ENCODE results near the gene TMEM97.
"Not testable (repeated sequence)": the region's sequence is repeated elsewhere in the genome, so short reads cannot be mapped to it uniquely, and the experiment has no call there.

TMEM97 gene

DNA sequence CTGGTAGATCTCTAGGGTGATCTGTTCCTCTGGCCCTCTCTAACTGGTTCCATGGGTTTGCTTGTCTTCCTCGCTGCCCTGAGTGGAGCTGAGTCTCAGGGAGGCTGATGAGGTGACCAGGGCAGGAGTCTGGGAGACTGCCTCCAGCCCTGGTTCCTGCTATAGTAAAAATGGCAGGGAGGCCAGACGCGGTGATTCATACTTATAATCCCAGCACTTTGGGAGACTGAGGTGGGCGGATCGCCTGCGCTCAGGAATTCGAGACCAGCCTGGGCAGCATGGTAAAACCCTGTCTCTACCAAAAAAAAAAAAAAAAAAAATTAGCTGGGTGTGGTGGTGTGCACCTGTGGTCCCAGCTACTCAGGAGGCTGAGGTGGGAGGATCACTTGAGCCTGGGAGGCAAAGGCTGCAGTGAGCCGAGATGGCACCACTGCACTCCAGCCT, 19.8 kb downstream of the TMEM97 start:
- DNase-seq = not testable (repeated sequence)

DNA sequence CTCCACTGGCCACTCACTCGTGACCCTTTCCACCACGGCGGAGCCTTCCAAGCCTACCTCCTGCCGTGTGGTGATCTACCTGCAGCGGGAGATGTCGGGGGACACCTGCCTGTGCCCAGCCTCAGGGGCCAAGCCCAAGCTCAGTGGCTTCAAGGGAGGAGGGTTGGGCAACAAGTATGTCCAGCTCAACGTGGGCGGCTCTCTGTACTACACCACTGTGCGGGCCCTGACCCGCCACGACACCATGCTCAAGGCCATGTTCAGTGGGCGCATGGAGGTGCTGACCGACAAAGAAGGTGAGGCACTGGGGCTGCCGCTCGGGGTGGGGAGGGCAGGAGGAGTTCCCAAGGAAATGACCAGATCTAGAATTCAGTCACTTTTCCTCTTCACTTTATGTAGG, 20.4 kb downstream of the TMEM97 start:
- no peak for DNase-seq

DNA sequence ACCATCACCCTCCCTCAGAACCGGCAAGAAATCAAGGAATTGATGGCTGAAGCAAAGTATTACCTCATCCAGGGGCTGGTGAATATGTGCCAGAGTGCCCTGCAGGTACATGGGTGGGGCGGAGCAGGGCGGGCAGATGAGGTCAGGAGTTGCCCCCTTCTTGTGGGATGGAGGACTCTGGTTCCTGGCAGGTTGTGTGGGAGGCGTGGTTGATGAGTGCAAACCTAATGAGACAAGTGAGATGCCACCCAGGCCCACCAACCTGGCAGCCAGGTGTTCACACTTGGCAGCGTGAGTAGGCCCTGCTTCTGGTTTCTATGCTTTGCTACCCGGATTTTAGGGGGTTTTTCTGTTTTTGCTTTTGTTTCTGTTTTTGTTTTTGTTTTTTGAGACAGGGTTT, 21.4 kb downstream of the TMEM97 start:
- DNase-seq = no peak

DNA sequence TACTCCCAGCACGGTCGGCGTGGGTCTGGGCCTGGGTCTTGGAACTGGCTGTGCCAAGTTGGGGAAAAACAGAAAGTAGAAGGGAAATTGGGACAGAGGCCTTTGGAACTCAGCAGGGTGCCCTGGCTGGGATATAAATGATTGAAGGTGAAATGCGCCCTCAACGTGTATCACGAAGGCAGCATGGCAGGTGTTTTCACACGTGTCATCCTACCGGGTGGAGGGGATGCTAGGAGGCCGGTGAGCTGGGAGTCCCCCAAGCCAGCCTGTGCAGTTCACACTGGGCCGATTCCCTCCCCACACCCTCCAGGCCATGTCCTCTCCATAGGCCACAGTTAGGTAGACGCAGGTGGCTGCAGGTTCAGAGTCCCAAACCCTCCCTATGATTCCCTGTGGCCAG, 22.5 kb downstream of the TMEM97 start:
- no peak for DNase-seq

DNA sequence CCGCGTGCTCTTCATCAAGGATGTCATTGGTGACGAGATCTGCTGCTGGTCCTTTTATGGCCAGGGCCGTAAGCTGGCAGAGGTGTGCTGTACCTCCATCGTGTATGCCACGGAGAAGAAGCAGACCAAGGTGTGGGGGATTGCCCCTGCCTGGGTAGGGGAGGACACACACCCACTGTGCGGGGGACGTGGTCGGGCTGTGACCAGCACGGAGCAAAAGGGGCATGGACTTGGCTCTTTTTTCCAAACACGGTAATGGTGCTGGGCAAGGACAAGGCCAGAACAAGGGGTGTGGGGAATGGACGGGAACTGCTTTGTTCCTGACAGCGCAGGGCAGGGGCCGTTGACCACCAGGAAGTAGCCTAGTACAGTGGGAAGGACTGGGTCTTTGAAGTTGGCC, 23.3 kb downstream of the TMEM97 start:
- DNase-seq = no peak

DNA sequence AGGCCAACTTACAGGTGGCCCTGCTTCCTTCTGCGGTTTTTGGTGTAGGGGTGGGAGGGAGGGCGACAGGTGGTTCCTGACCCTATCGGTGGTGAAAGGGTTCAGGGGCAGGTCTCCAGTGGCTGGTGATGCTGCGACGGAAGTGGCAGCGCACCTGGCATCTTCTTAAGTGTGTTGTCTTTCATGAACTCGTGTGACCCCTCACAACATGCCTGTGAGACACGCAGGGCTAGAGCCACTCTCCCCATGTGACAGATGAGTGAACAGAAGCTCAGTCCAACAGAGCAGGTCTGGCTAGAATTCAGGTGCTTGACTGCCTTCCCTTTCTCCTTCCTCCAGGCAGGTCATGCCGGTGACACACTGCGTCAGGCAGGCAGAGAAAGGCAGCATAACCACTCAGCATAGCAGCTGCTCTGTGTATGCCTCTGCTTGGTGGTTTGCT, 24.5 kb downstream of the TMEM97 start:
- no peak for DNase-seq

DNA sequence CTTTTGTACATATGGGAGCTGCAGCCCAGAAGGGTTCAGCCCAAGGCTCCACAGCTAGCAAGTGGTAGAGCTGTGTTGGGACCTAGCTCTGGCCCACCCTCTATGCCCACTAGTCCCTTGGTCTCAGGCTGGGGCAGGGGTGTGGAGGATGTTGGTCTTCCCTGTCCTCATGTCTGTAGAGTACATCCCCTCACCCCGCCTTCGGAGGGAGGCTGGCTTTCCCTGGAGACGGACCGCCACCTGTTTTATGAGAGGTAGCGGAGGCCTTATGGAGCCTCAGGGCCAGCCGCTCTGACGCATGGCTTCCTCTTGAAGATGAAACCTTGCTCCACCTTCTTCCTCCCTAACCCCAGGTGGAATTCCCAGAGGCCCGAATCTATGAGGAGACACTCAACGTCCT, 25.0 kb downstream of the TMEM97 start:
- no peak for DNase-seq

DNA sequence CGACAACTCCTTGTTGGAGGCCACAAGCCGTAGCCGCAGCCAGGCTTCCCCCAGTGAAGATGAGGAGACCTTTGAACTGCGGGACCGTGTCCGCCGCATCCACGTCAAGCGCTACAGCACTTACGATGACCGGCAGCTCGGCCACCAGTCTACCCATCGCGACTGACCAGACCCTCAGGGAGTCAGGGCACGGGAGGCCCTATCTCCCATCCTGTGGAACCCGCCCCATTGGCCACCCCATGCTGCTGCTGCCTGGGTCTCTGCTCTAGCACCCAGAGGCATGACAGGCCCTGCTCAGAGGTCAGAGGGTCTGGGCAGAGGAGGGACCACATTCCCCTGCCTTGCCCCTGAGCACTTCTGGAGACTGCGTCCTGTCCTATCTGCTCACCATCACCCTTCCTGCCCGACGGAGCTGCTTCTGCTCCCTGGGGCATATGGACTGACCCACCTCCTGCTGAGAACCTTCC, 25.5 kb downstream of the TMEM97 start:
- no peak for DNase-seq

DNA sequence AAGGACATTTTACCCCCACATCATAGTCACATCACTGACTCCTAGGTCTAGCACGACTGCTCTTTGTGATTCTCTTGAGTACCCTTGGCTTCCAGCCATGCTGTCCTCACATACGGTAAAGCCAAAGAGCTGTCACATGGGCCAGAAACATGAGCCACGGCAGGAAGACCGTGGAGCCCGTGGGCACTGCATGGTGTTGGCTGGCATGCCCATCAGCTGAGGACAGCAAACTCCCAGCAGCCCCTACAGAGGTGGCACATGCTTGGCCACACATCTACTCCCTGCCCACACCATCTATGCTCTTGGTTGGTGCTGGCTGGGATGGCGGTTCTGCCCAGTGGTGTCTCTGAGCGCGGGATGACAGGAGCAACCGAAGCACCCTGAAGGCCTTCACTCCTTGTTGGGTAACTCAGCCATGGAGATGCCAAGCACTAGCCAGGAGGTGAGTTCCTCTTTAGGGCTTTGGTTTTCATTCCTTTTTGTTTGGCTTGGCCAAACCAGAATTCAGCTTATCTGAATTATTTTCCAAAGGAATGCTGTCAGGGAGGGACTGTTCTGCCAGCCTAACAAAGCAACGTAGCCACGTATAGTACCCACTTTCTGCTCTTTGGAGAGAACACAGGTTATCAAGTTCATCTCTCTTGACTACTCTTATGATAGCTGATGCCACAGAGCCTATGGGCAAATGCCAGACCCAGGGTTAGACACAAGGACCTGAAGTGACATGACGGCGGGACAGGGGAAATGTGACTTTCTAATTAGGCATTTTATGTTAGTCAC, 26.6 kb downstream of the TMEM97 start:
- DNase-seq = no peak

DNA sequence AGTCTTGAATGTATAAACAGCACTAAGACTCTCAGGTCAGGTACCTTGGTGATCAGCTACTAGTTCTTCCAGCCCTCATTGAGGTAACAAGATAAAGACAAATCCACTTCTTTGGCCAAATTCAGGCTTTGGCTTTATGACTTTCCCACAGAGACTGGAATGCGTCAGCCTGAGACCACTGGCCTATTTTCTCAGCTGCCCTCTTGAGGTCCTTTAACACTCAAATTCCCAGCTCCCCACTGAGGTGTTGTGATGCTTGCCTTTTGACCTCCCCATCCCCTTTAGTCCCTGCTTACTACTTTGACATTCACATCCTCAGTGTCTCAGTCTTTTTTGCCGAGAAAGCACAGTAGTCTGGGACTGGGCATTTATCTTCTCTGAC, 27.2 kb downstream of the TMEM97 start:
- no peak for DNase-seq

DNA sequence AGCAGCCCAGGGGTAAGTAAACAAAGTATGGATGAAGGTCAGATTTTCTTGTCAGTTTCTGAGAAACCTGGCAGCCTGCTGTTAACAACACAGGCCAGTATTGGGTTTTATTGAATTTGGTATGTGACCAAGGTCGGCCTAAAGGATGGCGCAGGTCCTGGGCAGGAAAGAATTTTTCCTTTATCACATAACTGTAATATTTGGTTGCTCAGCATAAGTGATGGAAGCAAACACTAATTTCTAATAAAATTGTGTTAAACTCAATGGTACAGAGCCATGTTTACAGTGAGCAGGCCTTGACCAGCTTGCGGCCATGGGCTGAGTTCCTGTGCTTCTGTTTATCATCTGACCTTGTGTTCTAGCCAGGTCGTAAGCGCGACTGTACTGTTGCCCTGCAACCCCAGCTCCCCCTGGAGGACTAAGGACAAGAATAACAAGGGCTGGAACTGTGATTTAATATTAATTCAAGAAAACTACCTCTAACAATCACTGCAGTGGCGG, 27.8 kb downstream of the TMEM97 start:
- no peak for DNase-seq

DNA sequence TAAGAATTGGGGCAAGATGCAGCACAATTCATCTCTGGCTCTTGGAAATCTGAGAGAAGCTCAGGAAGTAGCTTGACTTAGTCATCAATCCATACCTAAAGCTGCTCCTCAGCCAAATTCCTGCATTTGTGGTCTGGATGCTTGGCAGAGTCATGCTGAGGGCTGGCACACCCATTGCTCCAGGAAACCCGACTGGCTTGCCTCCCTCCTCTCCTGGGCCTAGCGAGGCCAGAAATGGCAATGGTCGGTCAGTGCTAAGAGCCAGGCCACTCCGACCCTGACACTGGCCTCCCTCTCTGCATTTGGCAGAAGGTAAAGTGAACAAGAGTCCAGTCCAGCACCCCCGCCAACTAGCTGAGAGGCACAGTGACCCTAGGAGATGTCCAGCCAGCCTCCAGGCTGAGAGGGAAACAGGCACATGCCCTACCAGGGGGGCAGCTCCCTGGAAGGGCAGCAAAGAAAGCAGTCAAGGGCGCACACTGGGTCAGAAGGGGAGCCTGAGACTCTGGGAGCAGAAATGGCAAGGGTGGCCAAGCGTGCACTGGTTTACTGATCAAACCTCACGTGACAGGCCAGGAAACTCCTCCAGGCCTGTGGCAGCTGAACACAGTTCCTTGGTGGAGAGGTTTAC, 28.4 kb downstream of the TMEM97 start:
- DNase-seq = no peak

DNA sequence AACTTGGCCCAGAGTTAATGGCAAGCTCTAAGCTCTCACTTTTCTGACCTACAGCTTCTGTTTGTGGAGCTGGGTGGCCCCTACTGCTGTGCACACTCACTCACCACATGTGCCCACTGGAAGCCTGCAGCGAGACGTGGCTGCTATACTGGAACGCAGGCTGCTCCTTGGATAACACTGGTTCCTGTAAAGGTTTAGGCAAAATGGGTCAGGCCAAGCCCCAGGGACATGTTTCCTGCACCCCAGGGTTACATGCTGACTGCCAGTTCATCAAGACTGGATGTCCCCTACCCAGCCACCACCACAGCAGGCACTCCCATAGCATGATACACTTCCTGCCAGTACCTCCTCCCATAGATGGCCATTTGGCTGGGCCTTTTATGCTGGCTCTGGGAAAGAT, 30.0 kb downstream of the TMEM97 start:
- no peak for DNase-seq

DNA sequence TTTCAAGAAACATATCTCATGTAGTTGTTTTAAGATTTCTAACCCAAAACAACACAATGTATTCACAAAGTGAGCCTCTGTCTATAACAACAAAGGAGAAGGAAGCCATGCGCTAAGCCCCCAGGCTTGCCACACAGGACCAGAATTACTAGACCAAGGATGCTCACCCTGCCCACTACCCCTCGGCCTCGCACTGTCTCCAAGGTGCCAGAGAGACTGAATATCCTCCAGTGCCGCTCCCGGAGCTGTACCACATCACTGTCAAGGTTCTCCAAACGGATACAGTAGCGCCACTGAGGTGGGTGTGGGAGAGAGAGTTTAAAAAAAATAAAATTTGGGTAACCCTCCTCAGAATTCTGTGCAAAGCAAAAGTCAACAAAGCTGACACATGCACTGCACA, 31.3 kb downstream of the TMEM97 start:
- no peak for DNase-seq

DNA sequence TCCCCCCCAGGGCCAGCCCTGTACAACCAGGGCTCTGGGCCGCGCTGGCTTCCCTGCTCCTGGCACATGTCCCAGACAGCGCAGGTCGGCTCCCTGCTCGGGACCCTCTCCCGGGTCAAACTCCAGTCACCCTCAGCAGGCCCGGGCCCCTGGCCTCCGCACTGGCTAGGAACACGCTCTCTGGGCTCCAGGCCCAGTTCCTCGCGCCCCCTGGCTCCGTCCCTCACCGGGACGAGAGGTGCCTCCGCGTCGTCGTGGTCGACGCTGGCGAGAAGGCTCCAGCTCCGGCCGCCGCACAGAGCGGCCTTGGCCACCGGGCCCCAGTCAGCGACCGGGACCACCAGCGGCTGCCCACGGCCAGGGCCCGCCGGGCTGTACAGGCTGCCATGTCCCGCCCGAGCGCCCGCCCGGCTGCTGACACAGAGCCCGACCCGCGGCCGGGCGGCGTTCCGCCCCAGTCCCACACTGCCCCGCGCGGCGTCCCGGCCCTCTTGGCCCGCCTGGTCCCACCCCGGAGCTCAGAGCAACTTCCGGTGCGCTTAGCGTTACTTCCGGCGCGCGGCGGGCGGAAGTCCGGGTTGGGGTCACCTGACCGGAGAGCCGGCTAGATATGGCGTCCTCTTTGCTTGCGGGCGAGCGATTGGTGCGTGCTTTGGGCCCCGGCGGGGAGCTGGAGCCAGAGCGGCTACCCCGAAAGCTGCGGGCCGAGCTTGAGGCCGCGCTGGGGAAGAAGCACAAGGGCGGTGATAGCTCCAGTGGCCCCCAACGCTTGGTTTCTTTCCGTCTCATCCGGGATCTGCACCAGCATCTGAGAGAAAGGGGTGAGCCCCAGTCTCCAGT, 38.3 kb downstream of the TMEM97 start, which contains the start of gene POLDIP2:
Gene POLDIP2 (minus strand): TSS at position 467 of the 840 bp plus-strand sequence. CDS start 79 bp downstream, at position 388.
- peak; percentile 96 for DNase-seq

DNA sequence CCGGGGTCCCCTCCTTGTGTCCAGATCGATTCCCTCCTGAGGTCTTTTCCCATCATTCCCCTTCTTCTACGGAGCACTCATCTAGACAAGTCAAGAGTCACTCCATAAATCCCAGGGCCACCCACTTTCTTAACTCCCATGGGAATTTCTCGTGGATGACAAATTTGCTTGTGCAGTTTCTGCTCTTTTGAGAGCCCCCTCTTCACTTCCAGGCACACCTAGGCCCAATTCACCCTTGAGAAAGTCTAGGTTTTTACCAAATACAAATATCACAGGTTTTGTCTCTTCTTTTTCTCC, 38.8 kb downstream of the TMEM97 start:
- DNase-seq = no peak

DNA sequence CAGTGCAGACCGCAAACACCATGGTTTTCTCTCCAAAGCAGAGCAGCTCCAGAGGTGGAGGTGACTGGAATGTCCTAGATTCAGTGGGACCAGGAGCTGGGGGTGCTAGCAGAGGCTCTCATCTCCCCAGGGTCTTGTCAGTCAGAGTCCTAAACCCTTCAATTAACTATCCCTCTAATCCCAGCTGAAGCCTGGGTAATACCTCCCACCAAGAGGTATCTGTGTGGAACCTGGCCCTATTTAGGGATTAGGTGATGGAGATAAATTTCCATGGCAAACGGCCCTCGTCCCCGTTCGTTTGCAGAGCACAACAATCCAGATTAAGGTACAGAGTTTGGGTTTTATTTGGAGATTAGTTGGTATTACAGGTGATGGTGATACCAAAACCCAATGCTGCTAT, 44.2 kb downstream of the TMEM97 start:
- DNase-seq = no peak

DNA sequence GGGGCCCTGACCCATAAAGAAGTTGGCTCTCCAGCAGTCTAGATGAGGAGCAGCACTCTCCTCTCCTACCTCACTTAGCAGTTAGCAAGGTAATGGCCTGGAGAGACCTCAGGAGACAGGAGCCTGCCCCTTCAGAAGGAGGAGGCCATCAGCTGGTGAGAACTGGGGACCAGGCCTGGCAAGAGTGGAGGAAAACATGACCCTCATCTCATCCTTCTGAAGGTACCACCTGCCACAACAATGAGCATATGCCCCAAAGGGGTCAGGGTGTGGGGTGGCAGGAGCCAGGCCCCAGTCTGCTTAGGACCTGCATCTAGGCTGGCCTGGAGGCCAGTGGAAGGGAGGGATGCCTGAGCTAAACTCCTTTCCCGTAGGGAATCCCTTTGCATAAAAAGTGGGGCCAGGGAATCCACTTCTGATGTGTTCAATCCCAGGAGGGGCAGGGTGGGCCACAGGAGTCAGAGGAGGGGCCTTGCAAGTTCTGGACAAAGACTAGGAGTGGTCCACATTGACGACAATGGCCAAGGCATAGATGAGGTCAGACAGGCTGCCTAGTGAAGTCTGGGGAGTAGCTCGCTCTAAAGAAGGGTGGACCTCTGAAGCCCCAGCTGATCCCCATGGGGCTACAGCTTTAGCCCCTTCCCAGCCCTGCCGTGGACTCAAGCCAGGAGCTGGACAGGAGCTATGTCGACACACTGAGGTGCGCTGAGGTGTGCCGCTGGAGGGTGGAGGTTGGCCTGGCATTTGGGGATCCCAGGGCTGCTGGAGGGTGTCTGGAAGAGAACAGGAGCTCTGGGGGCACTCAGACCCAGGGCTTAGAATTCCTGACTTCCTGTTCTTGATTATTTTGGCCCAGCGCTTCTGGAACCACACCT, 45.0 kb downstream of the TMEM97 start:
- no peak for DNase-seq

DNA sequence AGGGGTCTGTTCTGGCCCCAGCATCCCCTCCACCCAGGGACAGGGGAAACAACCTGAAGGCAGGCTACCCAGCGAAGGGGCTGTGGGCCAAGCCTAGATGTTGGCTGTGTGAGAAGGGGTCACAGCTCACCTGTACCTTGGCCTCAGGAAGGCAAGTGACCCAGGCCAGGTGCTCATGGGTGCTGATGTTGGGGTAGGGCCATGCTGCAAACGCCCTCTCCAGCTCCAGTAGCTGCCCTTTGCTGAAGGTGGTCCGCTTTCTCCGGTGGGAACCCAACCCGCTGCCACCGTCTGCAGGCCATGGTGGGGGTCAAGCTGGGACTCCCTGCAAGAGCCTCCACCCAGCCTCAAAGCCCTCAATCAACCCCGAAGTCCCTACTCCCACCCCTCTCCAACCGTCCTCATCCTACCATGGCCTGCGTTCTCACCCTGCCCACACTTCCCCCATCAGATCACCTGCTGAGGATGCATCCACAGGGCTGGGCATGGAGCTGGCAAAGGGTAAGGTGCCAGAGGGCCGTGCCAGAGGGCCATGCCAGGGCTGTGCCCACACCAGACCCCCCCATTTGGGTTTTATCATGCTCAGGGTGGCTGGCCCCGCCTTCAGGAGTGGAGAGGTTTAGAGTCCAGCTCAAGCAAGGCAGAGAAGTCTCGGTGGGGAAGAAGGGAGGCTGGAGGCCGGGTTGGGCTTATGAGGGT, 45.8 kb downstream of the TMEM97 start, which contains the start of gene SEBOX:
Gene SEBOX (minus strand): TSS at position 535 of the 699 bp plus-strand sequence. CDS start 48 bp downstream, at position 487.
- no peak for DNase-seq

DNA sequence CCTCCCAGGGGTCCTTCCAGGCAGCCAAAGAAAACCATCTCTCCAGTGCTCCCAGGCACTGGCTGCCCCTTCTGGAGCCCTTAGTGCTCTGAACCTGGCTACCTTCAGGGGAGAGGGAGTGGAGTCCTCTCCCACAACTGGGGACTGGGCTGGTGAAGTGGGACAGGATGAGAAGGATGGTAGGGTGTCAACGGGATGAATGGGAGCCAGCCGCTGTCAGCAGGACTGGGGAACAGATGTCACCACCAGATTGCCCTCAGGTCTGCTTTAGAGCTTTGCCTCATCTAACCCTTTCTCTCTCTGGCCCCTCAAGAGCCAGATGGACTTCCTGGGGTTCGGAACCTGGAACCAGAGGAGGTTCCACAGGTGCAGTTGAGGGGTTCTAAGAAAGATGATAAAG, 46.5 kb downstream of the TMEM97 start:
- DNase-seq = no peak

DNA sequence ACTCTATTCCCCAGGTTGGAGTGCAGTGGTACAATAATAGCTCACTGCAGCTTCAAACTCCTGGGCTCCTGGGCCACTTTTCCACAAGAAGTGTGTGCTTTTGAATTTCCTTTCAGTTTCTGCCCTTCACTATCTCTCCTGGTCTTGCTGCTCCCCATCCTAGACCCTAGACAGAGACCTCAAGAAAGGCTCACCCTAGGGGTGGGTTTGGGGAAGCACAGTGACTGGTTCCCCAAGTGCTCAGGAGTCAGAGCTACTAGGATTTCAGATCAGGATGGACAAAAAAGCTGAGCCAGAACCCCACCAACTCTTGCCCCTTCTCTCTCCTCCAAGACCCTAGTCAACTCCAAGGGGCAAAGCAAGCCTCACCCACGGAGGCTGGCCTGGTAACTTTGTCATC, 47.6 kb downstream of the TMEM97 start:
- no peak for DNase-seq
